Astrocyte of the spinal cord (primary cell): ENCODE data around the gene PRDM16.

Experiments used
- DNase-seq: peaks from one replicate; pipeline ENCODE4 v3.0.0; 2011; ENCODE audit warnings: low read depth, low spot score
- H3K4me3 ChIP-seq: 2 replicates; pipeline ENCODE4 v1.5.1; 2011; ENCODE audit warnings: low read depth, mild to moderate bottlenecking, low read length, moderate library complexity
- CTCF ChIP-seq: IDR thresholded peaks from 2 replicates; pipeline ENCODE4 v1.5.1; 2012; ENCODE audit warnings: low read depth, mild to moderate bottlenecking, low read length, inconsistent platforms
- in situ Hi-C: cut with HindIII; loops from 2 replicates; pipeline ENCODE4 v1.10.0; 2017; ENCODE audit warnings: low sequenced_read_pairs

The PRDM16 gene

GRCh38 chr1:3452866-3453175, 383.8 kb downstream of the PRDM16 start:
- H3K4me3 ChIP-seq: no peak overlapping the region
- no peak for DNase-seq
- in situ Hi-C loops: no loop called here
- no peak for TF ChIP-seq CTCF

- in situ Hi-C loops: no loop called here
- peak; percentile 54 for DNase-seq
- peak; percentile 98 for TF ChIP-seq CTCF
- no peak overlapping the region for H3K4me3 ChIP-seq
These were observed 384.3 kb downstream of the PRDM16 start for GRCh38 chr1:3453203-3453761.

GRCh38 chr1:3453891-3454810, 385.1 kb downstream of the PRDM16 start, which contains the start of gene ARHGEF16:
Gene ARHGEF16 (plus strand): TSS chr1:3454665. CDS start chr1:3463085, 8,420 bp downstream.
- no peak for DNase-seq
- peak within 1 kb of the TSS; percentile 2 for H3K4me3 ChIP-seq
- peak; percentile 34 for TF ChIP-seq CTCF
- in situ Hi-C loops: no loop called here

- in situ Hi-C loops: no loop called here
- TF ChIP-seq CTCF: no peak
- peak overlapping the region; percentile 2 for H3K4me3 ChIP-seq
- DNase-seq: no peak
These were observed 386.0 kb downstream of the PRDM16 start for GRCh38 chr1:3454811-3455618.

- in situ Hi-C loops: no loop called here
These were observed 386.9 kb downstream of the PRDM16 start for GRCh38 chr1:3455670-3456448.

More at GRCh38 chr1:3455670-3456448, 386.9 kb downstream of the PRDM16 start:
- no peak overlapping the region for H3K4me3 ChIP-seq
- no peak for TF ChIP-seq CTCF
- DNase-seq: no peak
